ENCODE results near the gene NTNG1.
"Not testable (repeated sequence)": the region's sequence is repeated elsewhere in the genome, so short reads cannot be mapped to it uniquely, and the experiment has no call there.

Gene NTNG1

DNA sequence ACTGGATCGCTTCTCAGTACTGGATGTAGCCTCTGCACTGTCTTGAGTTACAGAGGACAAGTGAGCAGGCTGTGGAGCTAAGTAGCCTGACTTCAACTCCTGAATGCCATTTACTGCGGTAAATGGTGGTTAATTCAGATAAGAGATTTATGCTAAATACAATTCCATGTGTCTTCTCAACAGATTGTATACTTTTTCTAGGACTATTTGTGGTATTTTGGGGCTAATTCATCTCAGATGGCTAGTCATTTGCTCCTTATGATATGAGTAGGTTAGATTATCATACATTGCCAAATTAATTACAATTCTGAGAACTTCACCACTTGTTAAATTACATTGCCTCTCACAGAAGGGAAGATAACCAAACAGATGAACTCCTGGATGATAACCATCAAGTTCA is 90.5 kb downstream of the NTNG1 start:
- H3K4me3 ChIP-seq (ENCODE audit: low read length), result no peak overlapping the region
- no peaks in the 10 kb centered on the region for H3K27me3 ChIP-seq (ENCODE audit: insufficient read depth, low read length)
- no peaks in the 10 kb centered on the region for H3K36me3 ChIP-seq (ENCODE audit: insufficient read depth, low read length)
- H3K9me3 ChIP-seq (ENCODE audit: low read length), result no peaks in the 10 kb centered on the region
- no peaks in the 10 kb centered on the region for H3K4me1 ChIP-seq (ENCODE audit: insufficient read depth, low read length)
- no peak overlapping the region for H2AFZ ChIP-seq (ENCODE audit: low read depth, low read length)

DNA sequence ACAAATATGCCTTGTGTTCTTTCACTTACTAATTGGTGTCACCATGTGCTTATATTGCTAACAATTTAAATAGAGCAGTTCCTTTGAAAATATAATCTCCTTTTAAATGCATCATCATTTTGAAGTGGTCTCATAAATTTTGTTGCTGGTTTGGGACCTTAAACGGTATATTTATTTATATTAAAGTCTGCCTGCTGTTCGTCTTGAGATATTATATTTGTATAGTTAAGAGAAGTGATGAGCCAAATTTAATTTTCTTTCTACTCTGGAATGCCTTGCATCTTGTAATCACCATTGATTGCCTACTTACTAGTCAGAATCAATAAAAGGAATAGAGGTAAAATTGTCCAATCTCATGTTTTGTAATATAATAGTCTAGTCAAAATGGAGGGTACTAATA is 91.6 kb downstream of the NTNG1 start:
- no peak overlapping the region for H3K4me3 ChIP-seq (ENCODE audit: low read length)
- no peaks in the 10 kb centered on the region for H3K27me3 ChIP-seq (ENCODE audit: insufficient read depth, low read length)
- no peaks in the 10 kb centered on the region for H3K4me1 ChIP-seq (ENCODE audit: insufficient read depth, low read length)
- H3K9me3 ChIP-seq (ENCODE audit: low read length), result no peaks in the 10 kb centered on the region
- H3K36me3 ChIP-seq (ENCODE audit: insufficient read depth, low read length), result no peaks in the 10 kb centered on the region
- H2AFZ ChIP-seq (ENCODE audit: low read depth, low read length), result no peak overlapping the region

- H3K4me1 ChIP-seq (ENCODE audit: insufficient read depth, low read length); H3K9me3 ChIP-seq (ENCODE audit: low read length); H2AFZ ChIP-seq (ENCODE audit: low read depth, low read length); H3K27me3 ChIP-seq (ENCODE audit: insufficient read depth, low read length); H3K36me3 ChIP-seq (ENCODE audit: insufficient read depth, low read length); H3K4me3 ChIP-seq (ENCODE audit: low read length): not testable (repeated sequence)
These were observed 95.9 kb downstream of the NTNG1 start for GRCh38 chr1:107236760-107237159.

- H3K4me3 ChIP-seq (ENCODE audit: low read length), result no peak overlapping the region
- H3K9me3 ChIP-seq (ENCODE audit: low read length), result no peaks in the 10 kb centered on the region
- no peak overlapping the region for H2AFZ ChIP-seq (ENCODE audit: low read depth, low read length)
- H3K4me1 ChIP-seq (ENCODE audit: insufficient read depth, low read length), result peaks cover 15% of the 10 kb centered on the region
- H3K27me3 ChIP-seq (ENCODE audit: insufficient read depth, low read length), result no peaks in the 10 kb centered on the region
- H3K36me3 ChIP-seq (ENCODE audit: insufficient read depth, low read length), result no peaks in the 10 kb centered on the region
These were observed 102.6 kb downstream of the NTNG1 start for GRCh38 chr1:107243461-107243860.

DNA sequence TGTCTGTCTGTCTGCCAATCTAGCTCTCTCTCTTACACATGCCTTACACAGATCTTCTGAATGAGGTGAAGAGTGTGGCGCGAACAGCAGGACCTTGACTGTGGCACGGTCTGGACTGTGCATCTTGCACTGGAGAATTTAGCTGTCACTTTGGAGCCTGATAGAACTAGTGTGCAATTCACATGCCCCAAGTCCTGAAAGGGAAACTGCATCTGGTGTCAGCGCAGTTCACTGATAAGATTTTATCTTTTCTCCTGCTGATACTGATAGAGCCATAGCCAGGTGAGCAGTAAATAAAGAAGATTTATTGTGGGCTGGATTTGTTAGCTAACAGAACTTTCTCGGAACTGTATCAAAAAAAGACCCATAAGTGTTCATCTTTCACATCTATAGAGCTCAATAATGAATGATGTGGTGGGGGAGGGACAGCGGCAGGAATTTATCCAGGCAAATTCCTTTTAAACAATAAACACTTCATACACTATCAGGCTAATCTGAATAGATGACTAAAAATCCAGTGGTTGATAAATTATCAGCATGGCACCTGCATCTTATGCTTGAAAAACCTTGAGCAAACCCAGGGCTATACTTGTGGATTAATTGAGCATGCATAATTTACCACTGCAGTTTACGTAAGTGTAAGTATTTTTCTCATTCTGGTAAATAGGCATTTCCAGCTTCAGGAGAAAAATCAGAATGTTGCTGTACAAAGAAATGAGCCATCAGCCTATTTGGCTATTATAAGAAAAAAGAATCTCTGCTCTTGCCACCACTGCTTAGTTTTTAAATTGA is 104.1 kb downstream of the NTNG1 start:
- Histone ChIP-seq H2AFZ (ENCODE audit: low read depth, low read length) (no peak overlapping the region), H3K27me3 (ENCODE audit: insufficient read depth, low read length) (no peaks in the 10 kb centered on the region), H3K36me3 (ENCODE audit: insufficient read depth, low read length) (no peaks in the 10 kb centered on the region), H3K9me3 (ENCODE audit: low read length) (no peaks in the 10 kb centered on the region), H3K4me3 (ENCODE audit: low read length) (no peak overlapping the region), H3K4me1 (ENCODE audit: insufficient read depth, low read length) (peaks cover 15% of the 10 kb centered on the region)

- Histone ChIP-seq H3K9me3 (ENCODE audit: low read length) (no peaks in the 10 kb centered on the region), H3K4me3 (ENCODE audit: low read length) (no peak overlapping the region), H3K27me3 (ENCODE audit: insufficient read depth, low read length) (no peaks in the 10 kb centered on the region), H2AFZ (ENCODE audit: low read depth, low read length) (no peak overlapping the region), H3K36me3 (ENCODE audit: insufficient read depth, low read length) (no peaks in the 10 kb centered on the region), H3K4me1 (ENCODE audit: insufficient read depth, low read length) (peaks cover 15% of the 10 kb centered on the region)
These were observed 106.0 kb downstream of the NTNG1 start for GRCh38 chr1:107246775-107247345.

DNA sequence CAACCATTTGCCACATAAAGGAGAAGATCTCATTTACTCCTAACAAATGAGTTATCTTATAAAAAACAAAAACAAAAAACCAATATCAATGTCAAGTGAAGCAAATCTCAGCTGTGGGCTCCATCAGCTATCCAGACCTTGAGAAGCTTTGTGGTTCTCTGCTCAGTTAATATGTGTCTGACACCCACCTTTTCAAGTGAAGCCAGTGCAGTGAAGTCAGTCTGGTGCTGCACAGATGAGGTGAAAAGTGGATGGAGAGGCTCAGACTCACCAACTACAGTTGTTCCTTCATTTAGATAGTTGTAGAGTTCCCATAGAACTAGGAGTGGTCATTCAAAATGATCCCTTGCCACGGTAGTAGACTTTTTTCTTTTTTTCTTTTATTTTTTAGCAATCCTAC is 106.8 kb downstream of the NTNG1 start:
- Histone ChIP-seq H3K4me3 (ENCODE audit: low read length) (no peak overlapping the region), H3K36me3 (ENCODE audit: insufficient read depth, low read length) (no peaks in the 10 kb centered on the region), H3K27me3 (ENCODE audit: insufficient read depth, low read length) (no peaks in the 10 kb centered on the region), H2AFZ (ENCODE audit: low read depth, low read length) (no peak overlapping the region), H3K9me3 (ENCODE audit: low read length) (no peaks in the 10 kb centered on the region), H3K4me1 (ENCODE audit: insufficient read depth, low read length) (peaks cover 15% of the 10 kb centered on the region)

- Histone ChIP-seq H3K36me3 (ENCODE audit: insufficient read depth, low read length) (no peaks in the 10 kb centered on the region), H2AFZ (ENCODE audit: low read depth, low read length) (no peak overlapping the region), H3K4me1 (ENCODE audit: insufficient read depth, low read length) (peaks cover 14% of the 10 kb centered on the region), H3K9me3 (ENCODE audit: low read length) (no peaks in the 10 kb centered on the region), H3K27me3 (ENCODE audit: insufficient read depth, low read length) (no peaks in the 10 kb centered on the region), H3K4me3 (ENCODE audit: low read length) (no peak overlapping the region)
These were observed 109.3 kb downstream of the NTNG1 start for GRCh38 chr1:107250169-107250568.

- no peaks in the 10 kb centered on the region for H3K27me3 ChIP-seq (ENCODE audit: insufficient read depth, low read length)
- H3K4me3 ChIP-seq (ENCODE audit: low read length), result no peak overlapping the region
- H2AFZ ChIP-seq (ENCODE audit: low read depth, low read length), result no peak overlapping the region
- H3K4me1 ChIP-seq (ENCODE audit: insufficient read depth, low read length), result peaks cover 14% of the 10 kb centered on the region
- no peaks in the 10 kb centered on the region for H3K36me3 ChIP-seq (ENCODE audit: insufficient read depth, low read length)
- H3K9me3 ChIP-seq (ENCODE audit: low read length), result no peaks in the 10 kb centered on the region
These were observed 110.2 kb downstream of the NTNG1 start for GRCh38 chr1:107251083-107251482.

DNA sequence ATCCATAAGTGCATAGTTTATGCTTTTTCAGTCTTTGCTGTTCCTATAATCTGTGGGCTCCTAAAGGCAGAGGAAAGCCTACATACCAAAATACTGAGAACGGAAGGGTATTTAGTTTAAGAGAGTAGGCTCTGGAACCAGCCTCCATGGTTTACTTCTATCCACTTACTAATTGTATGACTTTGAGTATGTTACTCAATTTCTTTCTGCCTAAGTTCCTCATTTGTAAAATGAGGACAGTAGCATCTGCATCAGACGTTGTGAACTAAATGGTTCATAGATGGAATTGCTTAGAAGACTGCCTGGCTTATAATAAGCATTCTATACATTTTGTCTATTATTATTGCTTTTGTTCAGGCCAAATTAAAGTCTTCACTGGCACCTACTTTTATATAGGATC is 111.0 kb downstream of the NTNG1 start:
- Histone ChIP-seq H3K27me3 (ENCODE audit: insufficient read depth, low read length) (no peaks in the 10 kb centered on the region), H2AFZ (ENCODE audit: low read depth, low read length) (no peak overlapping the region), H3K4me3 (ENCODE audit: low read length) (no peak overlapping the region), H3K9me3 (ENCODE audit: low read length) (no peaks in the 10 kb centered on the region), H3K36me3 (ENCODE audit: insufficient read depth, low read length) (no peaks in the 10 kb centered on the region), H3K4me1 (ENCODE audit: insufficient read depth, low read length) (peaks cover 14% of the 10 kb centered on the region)

DNA sequence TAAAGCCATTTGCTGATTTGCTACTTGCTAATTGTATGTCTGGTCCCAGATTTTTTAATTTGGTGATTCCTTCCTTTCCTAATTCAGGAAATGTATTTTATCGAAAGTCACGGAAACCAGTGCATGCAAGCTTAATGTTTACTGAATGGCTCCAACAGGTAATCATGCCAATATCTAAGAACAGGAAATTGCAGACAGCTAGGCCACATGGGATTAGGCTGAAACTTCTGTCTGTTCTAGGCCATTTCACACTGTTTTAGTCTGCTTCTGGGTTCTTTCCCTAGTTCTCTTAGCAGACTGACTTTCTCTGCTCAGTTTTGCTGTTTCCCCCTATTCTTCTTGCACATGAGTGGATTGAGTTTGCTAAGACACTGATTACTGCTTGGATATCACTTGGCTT is 111.4 kb downstream of the NTNG1 start:
- Histone ChIP-seq H3K4me1 (ENCODE audit: insufficient read depth, low read length) (peaks cover 14% of the 10 kb centered on the region), H3K9me3 (ENCODE audit: low read length) (no peaks in the 10 kb centered on the region), H2AFZ (ENCODE audit: low read depth, low read length) (no peak overlapping the region), H3K4me3 (ENCODE audit: low read length) (no peak overlapping the region), H3K36me3 (ENCODE audit: insufficient read depth, low read length) (no peaks in the 10 kb centered on the region), H3K27me3 (ENCODE audit: insufficient read depth, low read length) (no peaks in the 10 kb centered on the region)

DNA sequence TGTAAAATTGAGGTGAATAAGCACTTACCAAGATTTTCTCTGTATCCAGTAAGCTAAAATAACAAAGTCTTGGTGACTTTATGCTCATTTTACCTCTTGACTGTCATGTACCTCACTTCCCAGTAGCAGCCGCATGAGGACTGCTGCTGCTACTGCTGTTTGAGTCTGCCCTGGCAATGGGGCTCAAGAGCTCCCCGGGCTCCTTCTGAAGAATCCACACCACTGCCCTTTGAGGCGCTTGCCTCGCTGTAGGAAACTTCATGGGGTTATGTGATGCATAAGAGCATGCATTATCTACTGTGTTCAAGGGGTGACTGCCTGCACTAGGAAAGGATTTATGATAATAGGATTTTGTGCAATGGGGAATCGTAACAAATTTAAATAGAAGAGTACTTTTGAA is 113.5 kb downstream of the NTNG1 start:
- Histone ChIP-seq H2AFZ (ENCODE audit: low read depth, low read length) (no peak overlapping the region), H3K4me3 (ENCODE audit: low read length) (no peak overlapping the region), H3K4me1 (ENCODE audit: insufficient read depth, low read length) (peaks cover 3% of the 10 kb centered on the region), H3K36me3 (ENCODE audit: insufficient read depth, low read length) (no peaks in the 10 kb centered on the region), H3K9me3 (ENCODE audit: low read length) (no peaks in the 10 kb centered on the region), H3K27me3 (ENCODE audit: insufficient read depth, low read length) (no peaks in the 10 kb centered on the region)

- Histone ChIP-seq H3K4me1 (ENCODE audit: insufficient read depth, low read length) (peaks cover 3% of the 10 kb centered on the region), H3K36me3 (ENCODE audit: insufficient read depth, low read length) (no peaks in the 10 kb centered on the region), H3K9me3 (ENCODE audit: low read length) (no peaks in the 10 kb centered on the region), H3K4me3 (ENCODE audit: low read length) (no peak overlapping the region), H3K27me3 (ENCODE audit: insufficient read depth, low read length) (no peaks in the 10 kb centered on the region), H2AFZ (ENCODE audit: low read depth, low read length) (no peak overlapping the region)
These were observed 114.6 kb downstream of the NTNG1 start for GRCh38 chr1:107255469-107255868.
